T follicular helper cell (primary cell): ENCODE data around the gene MDH1B.
"Not testable (repeated sequence)": the region's sequence is repeated elsewhere in the genome, so short reads cannot be mapped to it uniquely, and the experiment has no call there.

Source experiments
- DNase-seq: peaks from one replicate; pipeline ENCODE4 v3.0.0-alpha.2; 2020; ENCODE audit warnings: low read depth

MDH1B gene

DNA sequence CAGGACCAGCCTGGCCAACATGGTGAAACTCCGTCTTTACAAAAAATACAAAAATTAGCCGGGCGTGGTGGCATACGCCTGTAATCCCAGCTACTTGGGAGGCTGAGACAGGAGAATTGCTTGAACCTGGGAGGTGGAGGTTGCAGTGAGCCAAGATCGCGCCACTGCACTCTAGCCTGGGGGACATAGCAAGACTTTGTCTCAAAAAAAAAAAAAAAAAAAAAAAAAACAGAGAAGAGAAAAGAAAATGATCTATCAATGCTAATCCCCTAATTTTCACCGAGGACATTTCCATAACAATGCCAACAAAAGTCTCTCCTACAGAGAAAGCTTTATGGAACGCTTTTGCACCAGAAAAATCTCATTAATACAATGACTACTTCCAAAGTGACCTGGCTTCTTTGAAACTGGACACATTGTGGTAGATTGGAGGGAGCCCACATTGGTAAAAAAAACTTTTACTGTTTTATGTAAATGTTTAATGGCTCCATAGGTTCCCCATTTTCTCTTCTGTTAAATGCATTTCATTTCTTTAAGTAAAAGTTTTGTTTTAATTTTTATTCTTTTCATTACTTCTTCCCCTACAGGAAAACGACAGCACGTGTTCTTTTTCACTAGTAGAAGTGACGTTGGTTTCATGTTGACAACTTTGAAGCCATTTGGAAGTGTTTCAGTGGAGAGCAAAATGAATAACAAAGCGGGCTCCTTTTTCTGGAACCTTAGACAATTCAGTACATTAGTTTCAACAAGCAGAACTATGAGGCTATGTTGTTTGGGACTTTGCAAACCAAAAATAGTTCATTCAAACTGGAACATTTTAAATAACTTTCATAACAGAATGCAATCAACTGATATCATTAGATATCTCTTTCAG, 1.2 kb upstream of the MDH1B start:
- no peak for DNase-seq

DNA sequence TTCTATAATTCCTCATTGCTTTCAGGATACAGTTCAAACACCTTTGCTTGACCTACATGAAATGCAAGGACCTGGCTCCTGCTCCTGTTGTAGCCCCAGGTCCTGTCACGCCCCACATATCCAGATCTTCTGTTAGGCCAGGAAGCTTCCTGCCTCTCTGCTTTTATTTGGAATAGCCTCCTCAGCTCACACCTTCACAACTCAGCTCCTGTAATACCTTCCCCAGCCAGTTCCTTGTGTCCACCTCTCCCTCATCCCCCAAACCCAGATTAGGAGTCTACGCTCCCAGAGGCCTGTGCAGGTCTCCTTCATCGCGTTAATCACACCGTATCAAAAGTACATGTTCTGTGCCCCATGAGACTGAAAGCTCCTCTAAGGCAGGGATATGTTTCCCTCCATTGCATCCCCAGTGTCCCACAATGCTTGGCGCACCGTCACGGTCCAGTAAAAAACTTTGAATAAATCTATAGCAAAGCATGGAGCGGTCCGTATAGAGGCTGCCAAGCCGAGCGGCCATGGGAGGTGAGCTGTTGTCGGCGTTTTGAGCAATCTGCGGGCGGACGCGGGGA, 371 bp downstream of the MDH1B start:
- no peak for DNase-seq

GRCh38 chr2:206756816-206757215, 8.3 kb downstream of the MDH1B start:
- no peak for DNase-seq

DNA sequence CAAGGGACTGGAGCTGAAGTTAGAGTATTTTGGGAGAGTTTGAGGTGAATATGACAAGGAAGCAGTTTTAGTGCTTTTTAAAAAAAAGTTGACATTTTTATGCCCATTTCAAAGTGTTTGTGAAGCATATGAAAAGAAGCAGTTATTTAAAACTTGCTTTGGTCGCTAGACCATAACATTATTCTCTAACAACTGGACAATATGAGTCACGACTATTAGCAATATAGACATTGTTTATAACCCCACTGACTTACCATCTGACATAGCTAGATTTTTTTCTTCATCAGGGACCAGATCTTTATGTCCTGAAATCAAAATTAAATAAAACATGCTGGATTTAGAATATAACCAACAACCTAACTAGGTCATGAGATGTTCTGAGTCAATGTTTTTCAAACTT, 24.3 kb downstream of the MDH1B start:
- no peak for DNase-seq

DNA sequence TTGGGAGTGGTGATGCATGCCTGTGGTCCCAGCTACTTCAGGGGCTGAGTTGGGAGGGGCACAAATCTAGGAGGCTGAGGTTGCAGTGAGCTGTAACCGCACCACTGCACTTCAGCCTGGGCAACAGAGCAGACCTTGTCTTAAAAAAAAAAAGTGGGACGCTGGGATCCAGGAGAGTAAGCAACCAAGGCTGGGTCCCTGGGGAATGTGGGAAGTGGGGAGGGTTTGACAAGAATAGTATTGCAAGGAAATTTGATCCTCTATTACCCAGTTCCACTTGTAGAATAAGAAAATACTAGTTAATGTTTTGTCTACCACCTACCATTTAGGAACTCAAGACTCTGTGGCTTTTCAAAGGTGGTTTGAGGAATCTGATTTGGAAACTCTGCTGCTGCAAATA, 25.9 kb downstream of the MDH1B start:
- no peak for DNase-seq

- no peak for DNase-seq
Observed at GRCh38 chr2:206736935-206737334, 28.2 kb downstream of the MDH1B start.

- DNase-seq, result no peak
Observed at GRCh38 chr2:206733341-206733740, 31.8 kb downstream of the MDH1B start.

DNA sequence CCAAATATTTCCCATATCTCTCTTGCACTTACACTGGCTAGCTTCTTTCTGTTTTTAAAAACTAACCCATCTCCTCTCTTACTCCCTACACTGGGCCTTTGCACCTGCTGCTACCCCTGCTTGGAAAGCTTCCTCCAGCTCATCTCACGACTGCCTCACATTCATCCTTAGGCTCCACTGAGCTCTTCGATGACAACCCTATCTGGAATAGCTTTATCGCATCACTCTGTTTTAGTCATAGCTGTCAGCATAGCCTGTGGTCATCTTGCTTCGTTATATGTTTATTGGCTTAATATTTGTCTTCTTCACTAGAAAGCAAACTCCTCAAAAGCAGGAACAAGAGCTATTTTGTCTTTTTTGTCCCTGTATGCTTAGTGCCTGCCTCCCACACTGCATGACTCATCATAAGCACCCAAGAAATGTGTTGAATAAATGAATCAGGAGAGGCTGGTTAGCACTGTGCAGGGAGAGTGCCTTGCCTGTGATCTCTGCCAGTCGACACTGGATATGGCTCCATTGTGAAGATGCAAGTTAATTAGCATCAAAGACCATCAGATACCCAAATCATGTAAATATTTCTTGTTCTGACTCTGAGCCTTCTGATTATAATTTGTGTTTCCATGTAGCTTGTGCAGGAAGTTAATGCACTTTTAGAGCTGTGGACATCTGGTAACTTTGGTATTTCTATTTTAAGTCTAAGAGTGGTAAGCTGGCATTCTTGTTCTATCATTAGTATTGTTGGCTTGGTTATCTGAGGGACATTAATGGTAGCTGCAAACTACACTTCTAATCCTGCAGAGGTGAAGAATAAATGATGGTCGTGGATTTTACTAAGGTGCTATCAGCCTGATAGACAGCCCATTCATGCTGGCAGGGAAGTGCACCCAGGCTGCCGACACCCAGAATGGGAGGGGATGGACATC, 36.6 kb downstream of the MDH1B start:
- DNase-seq, result no peak

DNA sequence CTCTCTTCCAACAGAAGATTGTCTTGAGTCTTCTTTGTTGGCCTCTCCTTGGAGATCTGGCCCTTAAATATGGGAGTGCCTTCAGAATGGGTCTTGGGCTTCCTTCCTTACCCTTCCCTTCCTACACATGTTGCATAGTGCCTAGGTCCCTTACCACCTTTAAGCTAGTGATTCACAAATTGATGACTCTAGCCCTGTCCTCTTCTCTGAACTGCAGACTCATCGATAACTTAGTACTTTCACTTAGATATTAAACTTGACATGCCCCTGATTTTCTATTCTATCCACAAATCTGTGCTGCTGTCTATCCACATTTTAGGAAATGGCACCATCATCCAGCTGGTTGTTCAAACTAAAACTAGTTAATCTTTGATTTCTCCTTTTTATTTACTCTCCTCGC, 37.8 kb downstream of the MDH1B start:
- no peak for DNase-seq

- no peak for DNase-seq
Observed at GRCh38 chr2:206723288-206723687, 41.8 kb downstream of the MDH1B start.

DNA sequence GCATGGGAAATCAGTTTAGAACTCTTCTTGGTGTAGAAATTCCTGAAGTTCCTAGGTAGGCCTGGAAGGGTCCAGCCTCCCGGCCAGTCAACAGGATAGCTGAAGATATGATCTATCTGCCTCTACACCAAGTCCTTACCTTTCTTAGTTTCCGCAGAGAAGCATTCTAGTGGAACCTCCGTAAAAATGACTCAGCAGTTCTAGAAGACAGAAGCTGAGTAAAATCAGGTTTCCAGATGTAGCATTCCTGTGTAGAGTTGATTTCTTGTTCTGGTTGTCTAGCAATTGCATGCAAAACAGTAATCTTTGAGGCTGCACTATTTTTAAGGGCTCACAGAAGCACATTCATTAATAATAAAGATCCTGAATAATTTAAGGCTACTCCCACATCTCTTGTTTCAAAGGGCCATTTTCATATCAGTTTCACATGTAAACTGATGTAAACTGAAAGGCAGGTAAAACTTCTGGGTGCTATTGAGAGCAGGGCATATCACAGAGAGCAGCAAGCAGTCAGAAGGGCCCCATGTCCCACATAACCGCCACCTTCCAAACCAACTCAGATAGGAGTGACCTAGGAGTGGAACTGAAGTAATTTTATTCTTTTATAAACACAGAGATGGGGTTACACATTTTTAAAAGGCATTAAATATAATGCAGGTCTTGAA, 43.7 kb downstream of the MDH1B start:
- no peak for DNase-seq

DNA sequence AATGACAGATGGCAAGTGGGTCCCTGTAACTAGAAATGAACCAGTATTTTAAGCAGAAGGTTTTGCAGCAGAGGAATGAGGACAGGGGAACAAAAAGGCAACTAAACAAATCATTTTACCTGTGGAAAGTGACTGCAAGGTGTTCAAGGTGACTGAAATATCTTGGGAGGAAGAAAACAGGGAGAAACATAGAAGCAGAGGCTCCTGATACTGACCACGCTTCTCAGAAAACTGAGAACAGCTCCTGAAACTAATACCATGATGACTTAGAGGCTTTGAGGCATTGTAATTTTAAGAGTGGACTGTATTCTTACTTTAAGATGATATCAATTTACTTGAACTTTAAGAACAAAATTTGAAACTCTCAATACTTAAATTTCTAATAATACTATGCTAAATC, 46.8 kb downstream of the MDH1B start, which contains the start of gene DYTN:
TSS of gene DYTN (minus strand) at position 101 of the 400 bp plus-strand sequence. CDS start 117 bp downstream, outside the sequence.
- no peak for DNase-seq

GRCh38 chr2:206716623-206717022, 48.5 kb downstream of the MDH1B start:
- DNase-seq, result no peak

DNA sequence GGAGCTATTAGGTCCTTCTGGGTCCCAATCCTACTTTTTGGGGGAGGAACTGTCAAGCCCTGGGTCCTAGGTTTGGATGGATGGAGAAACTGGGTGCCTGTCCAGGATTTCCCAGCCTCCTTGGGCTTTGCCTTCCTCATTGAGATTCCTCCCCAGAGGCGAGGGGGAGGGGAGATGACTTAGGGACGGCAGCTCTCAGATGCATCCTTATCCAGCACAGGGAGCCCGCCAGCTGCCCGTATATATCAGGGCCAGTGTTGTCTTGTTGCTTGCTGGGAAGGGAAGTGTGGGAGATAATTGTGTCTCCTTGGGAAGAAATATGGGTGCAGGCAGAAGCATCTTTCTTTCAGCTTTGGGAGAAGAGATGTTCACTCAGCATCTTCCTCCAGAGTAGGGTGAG, 49.9 kb downstream of the MDH1B start:
- not testable (repeated sequence) for DNase-seq

DNA sequence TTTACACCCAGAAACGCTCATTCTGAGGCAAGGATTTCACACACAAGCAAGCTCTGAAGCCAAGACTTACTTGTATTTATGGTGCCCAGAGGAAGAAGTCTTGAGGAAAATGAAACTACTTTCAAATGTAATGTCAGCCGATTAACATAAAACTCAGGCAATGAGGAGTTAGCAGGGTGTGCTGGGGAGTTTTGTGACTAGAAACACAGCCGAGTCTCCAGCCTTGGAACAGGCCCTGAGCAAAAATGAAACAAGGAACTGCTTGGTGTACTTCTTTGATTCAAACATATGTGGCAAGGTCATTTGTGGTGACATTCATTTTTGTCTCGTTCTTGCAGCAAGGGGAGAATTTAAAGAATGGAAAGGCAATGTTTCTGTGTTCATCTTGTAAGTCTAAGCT, 51.4 kb downstream of the MDH1B start:
- DNase-seq, result no peak

DNA sequence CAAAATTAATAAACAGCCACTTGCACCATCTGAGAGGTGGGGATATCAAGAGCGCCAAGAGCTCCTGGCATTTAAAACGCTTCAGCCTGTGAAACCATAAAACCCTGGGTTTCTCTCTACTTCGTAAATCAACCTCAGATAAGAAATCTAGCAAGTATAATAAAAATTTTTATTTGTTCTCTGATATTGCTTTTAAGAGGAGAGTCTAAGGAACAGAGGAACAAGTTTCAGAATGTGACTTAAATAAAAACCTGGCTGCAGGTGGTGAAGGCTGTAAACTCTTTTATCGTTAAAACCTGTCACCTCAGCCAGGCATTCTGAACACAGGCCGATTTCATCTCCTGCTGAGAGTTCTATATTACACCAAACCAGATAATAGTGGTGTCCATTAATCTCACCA, 56.8 kb downstream of the MDH1B start:
- no peak for DNase-seq

GRCh38 chr2:206707164-206707701, 57.9 kb downstream of the MDH1B start:
- no peak for DNase-seq

DNA sequence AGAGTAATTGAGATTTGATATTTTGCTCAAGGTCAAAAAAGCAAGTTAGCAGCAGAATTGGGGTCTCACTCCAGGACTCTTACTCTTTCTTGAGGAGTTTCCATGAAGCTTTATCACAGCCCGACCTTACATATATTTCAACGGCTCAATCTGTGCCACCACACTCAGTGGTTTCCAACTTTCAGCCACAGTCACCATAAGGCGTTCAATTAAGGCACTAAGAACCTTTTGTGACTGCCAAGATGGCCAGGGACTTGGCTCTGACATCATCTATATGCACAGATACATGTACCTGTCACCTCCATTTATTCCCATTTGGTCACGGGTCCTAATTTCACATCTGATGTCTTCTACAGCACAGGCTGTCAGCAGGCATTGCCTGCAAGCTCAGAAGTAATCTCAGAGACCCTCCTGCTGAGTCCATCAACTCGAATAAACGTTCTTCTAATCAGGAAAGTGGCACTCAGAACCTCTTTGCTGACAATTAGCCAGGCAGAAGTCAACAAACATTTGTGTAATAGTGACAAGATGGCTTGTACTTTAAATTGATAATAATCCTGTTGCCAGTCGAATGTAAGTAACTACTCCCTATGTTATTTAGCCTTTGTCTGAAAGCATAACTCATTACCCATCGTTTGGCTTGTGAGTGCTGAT, 63.0 kb downstream of the MDH1B start:
- no peak for DNase-seq

GRCh38 chr2:206700156-206700555, 65.0 kb downstream of the MDH1B start:
- DNase-seq, result no peak

GRCh38 chr2:206698811-206699210, 66.3 kb downstream of the MDH1B start:
- no peak for DNase-seq

GRCh38 chr2:206696910-206697309, 68.2 kb downstream of the MDH1B start:
- DNase-seq, result no peak
